Adrenal gland (tissue), 12 donors: ENCODE measurements around the gene AQP2. TPM values are rescaled to one million over a fixed set of nuclear protein-coding genes. Genes with fewer than 3 reads are reported as not detected.

Source experiments
- DNase-seq, 7 donors: peaks; one replicate each; pipeline ENCODE4 v3.0.0-alpha.2; 2019 to 2020
- H3K27ac ChIP-seq, 5 donors: fragments of 200-600 bp; sonication (generic) in 4 of 5; 1 replicate in 3 of 5; 2 replicates in 2 of 5; pipeline versions ENCODE4 v1.5.1 to v1.8.0; 2016 to 2020; ENCODE audit warnings: mild to moderate bottlenecking in 1 of 5
- H3K27me3 ChIP-seq: fragments of 200-600 bp; 2 replicates; pipeline ENCODE4 v1.8.0; 2021
- H3K36me3 ChIP-seq, 2 donors: fragments of 200-600 bp; replicated peaks in 1 of 2; 1 replicate in 1 of 2; 2 replicates in 1 of 2; pipeline versions ENCODE4 v1.5.1 to v1.8.0; 2018 to 2022
- H3K4me1 ChIP-seq, 2 donors: fragments of 200-600 bp; replicated peaks in 1 of 2; 1 replicate in 1 of 2; 2 replicates in 1 of 2; pipeline versions ENCODE4 v1.5.1 to v1.8.0; 2018 to 2021
- H3K4me3 ChIP-seq, 4 donors: fragments of 200-600 bp; sonication (generic) in 3 of 4; one replicate each; pipeline ENCODE4 v1.5.1; 2016 to 2018
- H3K9me3 ChIP-seq, 3 donors: fragments of 200-600 bp; sonication (generic) in 1 of 3; replicated peaks in 1 of 3; 1 replicate in 2 of 3; 2 replicates in 1 of 3; pipeline versions ENCODE4 v1.5.1 to v1.8.0; 2016 to 2021
- CTCF ChIP-seq, 6 experiments: fragments of 450-650 bp in 4 of 6; fragments of 200-600 bp in 2 of 6; sonication (generic) in 1 of 6; IDR thresholded peaks; 1 replicate in 5 of 6; 2 replicates in 1 of 6; pipeline versions ENCODE4 v1.5.1 to v1.8.0; 2016 to 2021; ENCODE audit warnings: antibody characterized with exemption in 6 of 6, mild to moderate bottlenecking in 2 of 6, moderate library complexity in 1 of 6
- POLR2A ChIP-seq, 2 donors: fragments of 450-650 bp; IDR thresholded peaks; one replicate each; pipeline ENCODE4 v1.6.1; 2017; ENCODE audit warnings: antibody characterized with exemption in 2 of 2, mild to moderate bottlenecking in 2 of 2, moderate library complexity in 1 of 2
- WGBS, 4 donors: extraction: QIAGEN DNeasy Blood & Tissue Kit in 2 of 4; methylation state at CpG; one replicate each; pipeline versions ENCODE4 v1.1.5 to v1.1.7; 2013 to 2017; 5-methylcytosine and 5-hydroxymethylcytosine counted together
- intact Hi-C, 2 donors: fragments of 100-400 bp; cut with DNase I; formaldehyde crosslinking; loops; one replicate each; pipeline versions ENCODE4 v1.14.1 to v1.15.0; 2022 to 2023
- polyA plus RNA-seq, 3 donors: library from polyadenylated mRNA; stranded (reverse); fragments of 200-250 nt in 2 of 3; fragments of 350-450 nt in 1 of 3; fragmentation: Illumina TruSeq in 1 of 3; extraction: RNeasy Lipid Tissue Mini Kit (QIAGEN cat#74804) in 1 of 3; gene quantifications; one replicate each; pipeline ENCODE4 v1.2.3, GENCODE V29; 2013 to 2014
- total RNA-seq, 9 donors: library from RNA; depleted of rRNA in 4 of 9; stranded (reverse); fragments of >200 nt in 4 of 9; fragments of 120-200 nt in 1 of 9; fragmentation: NEBNext Ultra II Directional in 1 of 9; extraction: Animal tissue kit (Norgen Biotek cat#: 25700) in 1 of 9; gene quantifications; one replicate each; pipeline versions ENCODE4 v1.1.0 to v1.2.4, GENCODE V29; 2013 to 2023
- donor health status: healthy with polysubstance abuse.
- donor health status: Bipolar disorder and iron deficiency.
- donor health status: DM: yes; HTN: yes; CAD: no.
- donor health status: DM: no; HTN: no; CAD: no.
- donor health status: DM: no; HTN: no; CAD: no.
- donor health status: DM: yes; HTN: yes; CAD: no.

The AQP2 gene
- total and polyA plus RNA-seq, 12 donors: 0.10 to 81.0 (median 2.4) TPM; not detected in 1

- H3K4me3 ChIP-seq: no peak overlapping the region
- H3K27ac ChIP-seq: no peak overlapping the region
- intact Hi-C loops: loop anchor here in 1 of 2 donors (5.0 kb wide), 1 partner anchor 88 kb away; no protein-coding TSS in a partner anchor
- no peaks in the 10 kb centered on the region for H3K4me1 ChIP-seq
- H3K36me3 ChIP-seq: no peaks in the 10 kb centered on the region
- TF ChIP-seq CTCF (IDR thresholded peaks at IDR 0.05): peak; percentile 42 to 73 (median 64)
- TF ChIP-seq POLR2A (IDR thresholded peaks at IDR 0.05): no peak
- H3K9me3 ChIP-seq: no peaks in the 10 kb centered on the region
- DNase-seq: peak; percentile 68 to 90 (median 75)
- WGBS, 4 donors: 28 to 50% (median 36%) methylated on average over 2 to 15 of the region's 15 CpGs
- peaks cover 3% of the 10 kb centered on the region for H3K27me3 ChIP-seq
These were observed 23.7 kb downstream of the AQP2 start for GRCh38 chr12:49974231-49974675.

- WGBS, 4 donors: 48 to 64% (median 58%) methylated on average over 7 to 8 of the region's 8 CpGs
- Histone ChIP-seq H3K4me3 (no peak overlapping the region), H3K27ac (no peak overlapping the region)
These were observed 24.3 kb downstream of the AQP2 start for GRCh38 chr12:49974677-49975317.

GRCh38 chr12:49975318-49975761 lies 24.8 kb downstream of the AQP2 start:
- Histone ChIP-seq H3K4me3 (no peak overlapping the region), H3K9me3 (no peaks in the 10 kb centered on the region), H3K27ac (no peak overlapping the region), H3K4me1 (no peaks in the 10 kb centered on the region), H3K36me3 (no peaks in the 10 kb centered on the region), H3K27me3 (no peaks in the 10 kb centered on the region)
- DNase-seq: no peak
- 61 to 93% (median 75%) methylated on average over 3 to 17 of the region's 17 CpGs for WGBS, 4 donors
- TF ChIP-seq POLR2A (IDR thresholded peaks at IDR 0.05): no peak
- intact Hi-C loops: no loop called here

More at GRCh38 chr12:49974677-49975317, 24.3 kb downstream of the AQP2 start:
- no peaks in the 10 kb centered on the region for H3K9me3 ChIP-seq
- H3K27me3 ChIP-seq: peaks cover 3% of the 10 kb centered on the region
- TF ChIP-seq CTCF (IDR thresholded peaks at IDR 0.05) (no peak), POLR2A (IDR thresholded peaks at IDR 0.05) (no peak)
- DNase-seq: no peak
- H3K36me3 ChIP-seq: no peaks in the 10 kb centered on the region
- intact Hi-C loops: loop anchor here in 1 of 2 donors (5.0 kb wide), 1 partner anchor 88 kb away; no protein-coding TSS in a partner anchor
- H3K4me1 ChIP-seq: no peaks in the 10 kb centered on the region

GRCh38 chr12:49976557-49976956 lies 26.0 kb downstream of the AQP2 start:
- Histone ChIP-seq H3K27me3 (no peaks in the 10 kb centered on the region), H3K4me3 (no peak overlapping the region), H3K27ac (no peak overlapping the region), H3K9me3 (no peaks in the 10 kb centered on the region), H3K36me3 (no peaks in the 10 kb centered on the region), H3K4me1 (no peaks in the 10 kb centered on the region)
- DNase-seq: no peak
- intact Hi-C loops: no loop called here
- WGBS, 4 donors: 82 to 90% (median 89%) methylated on average over 2 of the region's 2 CpGs
- TF ChIP-seq POLR2A (IDR thresholded peaks at IDR 0.05): no peak
- no peak for TF ChIP-seq CTCF (IDR thresholded peaks at IDR 0.05)
